ENCODE data around the gene CDH26.

DNA sequence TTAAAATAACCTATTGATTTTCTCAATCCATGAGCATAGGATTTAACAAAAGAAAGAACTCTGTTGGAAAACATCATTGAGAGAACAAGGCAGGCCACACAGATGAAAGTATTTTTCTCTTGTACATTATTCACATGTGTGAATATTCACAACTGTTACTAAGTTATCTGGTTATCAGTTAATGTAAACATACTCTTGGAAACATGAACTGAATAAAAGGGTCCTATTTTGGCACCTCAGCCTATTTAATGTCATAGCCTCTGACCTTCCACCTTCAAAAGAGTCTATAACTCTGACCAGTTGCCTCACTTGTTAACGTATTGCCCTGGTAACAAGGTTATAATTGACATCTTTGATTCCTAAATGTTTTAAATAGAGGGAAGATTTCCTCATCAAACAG is 32.9 kb upstream of the CDH26 start:
- TF ChIP-seq, protein P1, sequence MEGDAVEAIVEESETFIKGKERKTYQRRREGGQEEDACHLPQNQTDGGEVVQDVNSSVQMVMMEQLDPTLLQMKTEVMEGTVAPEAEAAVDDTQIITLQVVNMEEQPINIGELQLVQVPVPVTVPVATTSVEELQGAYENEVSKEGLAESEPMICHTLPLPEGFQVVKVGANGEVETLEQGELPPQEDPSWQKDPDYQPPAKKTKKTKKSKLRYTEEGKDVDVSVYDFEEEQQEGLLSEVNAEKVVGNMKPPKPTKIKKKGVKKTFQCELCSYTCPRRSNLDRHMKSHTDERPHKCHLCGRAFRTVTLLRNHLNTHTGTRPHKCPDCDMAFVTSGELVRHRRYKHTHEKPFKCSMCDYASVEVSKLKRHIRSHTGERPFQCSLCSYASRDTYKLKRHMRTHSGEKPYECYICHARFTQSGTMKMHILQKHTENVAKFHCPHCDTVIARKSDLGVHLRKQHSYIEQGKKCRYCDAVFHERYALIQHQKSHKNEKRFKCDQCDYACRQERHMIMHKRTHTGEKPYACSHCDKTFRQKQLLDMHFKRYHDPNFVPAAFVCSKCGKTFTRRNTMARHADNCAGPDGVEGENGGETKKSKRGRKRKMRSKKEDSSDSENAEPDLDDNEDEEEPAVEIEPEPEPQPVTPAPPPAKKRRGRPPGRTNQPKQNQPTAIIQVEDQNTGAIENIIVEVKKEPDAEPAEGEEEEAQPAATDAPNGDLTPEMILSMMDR (IDR thresholded peaks at IDR 0.05), result no peak
- TF ChIP-seq POLR2A (IDR thresholded peaks at IDR 0.05), result no peak
